Neural cell (in vitro differentiated cells): Measurements from ENCODE around the gene ZSCAN21. TPM values are rescaled to one million over a fixed set of nuclear protein-coding genes. Genes with fewer than 3 reads are reported as not detected.

Source experiments
- H2AFZ ChIP-seq: fragments of 200-600, 300-800 bp; sonication (generic), shearing (Covaris generic); 2 replicates; pipeline ENCODE4 v1.6.0; 2014; ENCODE audit warnings: low read depth, mild to moderate bottlenecking, antibody characterized with exemption, low read length, moderate library complexity
- H3F3A ChIP-seq: fragments of 200-600 bp; shearing (Covaris generic); 2 replicates; pipeline ENCODE4 v1.6.1; 2016; ENCODE audit warnings: mild to moderate bottlenecking, moderate library complexity, mixed read lengths, antibody characterized with exemption, low read length; ENCODE audit not compliant: insufficient read depth, poor library complexity, severe bottlenecking
- H3K27ac ChIP-seq: fragments of 200-600, 300-800 bp; sonication (generic), shearing (Covaris generic); 2 replicates; pipeline ENCODE4 v1.5.1; 2014; ENCODE audit warnings: mild to moderate bottlenecking, low read length, moderate library complexity
- H3K27me3 ChIP-seq: fragments of 300-800, 200-600 bp; sonication (generic), shearing (Covaris generic); 2 replicates; pipeline ENCODE4 v1.6.0; 2014; ENCODE audit warnings: mild to moderate bottlenecking, low read depth, low read length, moderate library complexity; ENCODE audit not compliant: insufficient read depth
- H3K36me3 ChIP-seq: fragments of 300-800, 200-600 bp; sonication (generic), shearing (Covaris generic); 2 replicates; pipeline ENCODE4 v1.5.1; 2014; ENCODE audit warnings: mild to moderate bottlenecking, antibody characterized with exemption, low read length, moderate library complexity; ENCODE audit not compliant: insufficient read depth
- H3K4me2 ChIP-seq: fragments of 300-800, 200-600 bp; sonication (generic), shearing (Covaris generic); 2 replicates; pipeline ENCODE4 v1.6.0; 2014; ENCODE audit warnings: mild to moderate bottlenecking, low read length
- H3K4me3 ChIP-seq: fragments of 300-800, 200-600 bp; sonication (generic), shearing (Covaris generic); 2 replicates; pipeline ENCODE4 v1.5.1; 2014; ENCODE audit warnings: mild to moderate bottlenecking, low read length, moderate library complexity
- H3K79me2 ChIP-seq: fragments of 200-600 bp; shearing (Covaris generic); replicated peaks from 2 replicates; pipeline ENCODE4 v1.6.0; 2014; ENCODE audit warnings: mild to moderate bottlenecking, low read length, moderate library complexity; ENCODE audit not compliant: insufficient read depth
- H3K9ac ChIP-seq: fragments of 300-800, 200-600 bp; sonication (generic), shearing (Covaris generic); 2 replicates; pipeline ENCODE4 v1.6.1; 2016; ENCODE audit warnings: mild to moderate bottlenecking, low read length, mixed read lengths
- H3K9me2 ChIP-seq: fragments of 200-600 bp; shearing (Covaris generic); 2 replicates; pipeline ENCODE4 v1.6.1; 2016; ENCODE audit warnings: mild to moderate bottlenecking, low read length, mixed read lengths; ENCODE audit not compliant: insufficient read depth
- H3K9me3 ChIP-seq: fragments of 200-600, 300-800 bp; sonication (generic), shearing (Covaris generic); 2 replicates; pipeline ENCODE4 v1.6.1; 2016; ENCODE audit warnings: mild to moderate bottlenecking, mixed run types, low read length, moderate library complexity, mixed read lengths
- H4K20me1 ChIP-seq: fragments of 200-600 bp; shearing (Covaris generic); 2 replicates; pipeline ENCODE4 v1.6.1; 2016; ENCODE audit warnings: mild to moderate bottlenecking, mixed run types; ENCODE audit not compliant: insufficient read depth
- EP300 ChIP-seq: fragments of 450-650 bp; conservative IDR thresholded peaks from 2 replicates; pipeline ENCODE4 v1.6.1; 2014; ENCODE audit warnings: antibody characterized with exemption, mild to moderate bottlenecking, moderate library complexity; ENCODE audit not compliant: poor library complexity, severe bottlenecking
- EZH2 ChIP-seq: fragments of 200-600, 300-800 bp; shearing (Covaris generic), sonication (generic); IDR thresholded peaks from 2 replicates; pipeline ENCODE4 v1.6.1; 2014; ENCODE audit warnings: antibody characterized with exemption, low read length, borderline replicate concordance, mild to moderate bottlenecking; ENCODE audit not compliant: insufficient read depth, poor library complexity, severe bottlenecking
- MXI1 ChIP-seq: fragments of 450-650 bp; conservative IDR thresholded peaks from 2 replicates; pipeline ENCODE4 v1.6.1; 2014; ENCODE audit warnings: antibody characterized with exemption, mild to moderate bottlenecking; ENCODE audit not compliant: poor library complexity, severe bottlenecking
- POLR2AphosphoS5 ChIP-seq: IDR thresholded peaks from 2 replicates; pipeline ENCODE4 v1.6.1; 2012
- RAD21 ChIP-seq: fragments of 450-650 bp; conservative IDR thresholded peaks from 2 replicates; pipeline ENCODE4 v1.6.1; 2014; ENCODE audit warnings: antibody characterized with exemption, mild to moderate bottlenecking, moderate library complexity
- SMC3 ChIP-seq: fragments of 450-650 bp; conservative IDR thresholded peaks from 2 replicates; pipeline ENCODE4 v1.6.1; 2014; ENCODE audit warnings: antibody characterized with exemption, mild to moderate bottlenecking, moderate library complexity; ENCODE audit not compliant: poor library complexity
- TAF1 ChIP-seq: IDR thresholded peaks from 2 replicates; pipeline ENCODE4 v1.6.1; 2012; ENCODE audit warnings: low read depth
- polyA plus RNA-seq: library from polyadenylated mRNA; depleted of rRNA; stranded (reverse); fragments of >200 nt; gene quantifications from 2 replicates; pipeline ENCODE4 v1.2.3, GENCODE V29; 2014
- TF ChIP-seq, protein P1 (sequence below): IDR thresholded peaks from 2 replicates; pipeline ENCODE4 v1.6.1; 2012; ENCODE audit warnings: borderline replicate concordance
- TF ChIP-seq, protein P2 (sequence below): fragments of 450-650 bp; IDR thresholded peaks from 2 replicates; pipeline ENCODE4 v1.5.1; 2014; ENCODE audit warnings: antibody characterized with exemption, mild to moderate bottlenecking, moderate library complexity; ENCODE audit not compliant: poor library complexity, severe bottlenecking

ZSCAN21 gene
- polyA plus RNA-seq, 1 donor from 2014 or later, result 27.6 TPM

- Histone ChIP-seq H3K9me3 (no peaks in the 10 kb centered on the region), H3F3A (no peaks in the 10 kb centered on the region), H3K9ac (no peak overlapping the region), H3K79me2 (no peaks in the 10 kb centered on the region), H4K20me1 (no peaks in the 10 kb centered on the region), H3K9me2 (no peaks in the 10 kb centered on the region), H3K4me3 (no peak overlapping the region), H3K4me2 (no peak overlapping the region), H3K27me3 (no peaks in the 10 kb centered on the region), H3K36me3 (peaks cover 9% of the 10 kb centered on the region), H3K27ac (no peak overlapping the region), H2AFZ (no peak overlapping the region)
- TF ChIP-seq RAD21 (no peak), POLR2AphosphoS5 (peak; percentile 3)
Observed at GRCh38 chr7:100061518-100062193, 12.1 kb downstream of the ZSCAN21 start.

DNA sequence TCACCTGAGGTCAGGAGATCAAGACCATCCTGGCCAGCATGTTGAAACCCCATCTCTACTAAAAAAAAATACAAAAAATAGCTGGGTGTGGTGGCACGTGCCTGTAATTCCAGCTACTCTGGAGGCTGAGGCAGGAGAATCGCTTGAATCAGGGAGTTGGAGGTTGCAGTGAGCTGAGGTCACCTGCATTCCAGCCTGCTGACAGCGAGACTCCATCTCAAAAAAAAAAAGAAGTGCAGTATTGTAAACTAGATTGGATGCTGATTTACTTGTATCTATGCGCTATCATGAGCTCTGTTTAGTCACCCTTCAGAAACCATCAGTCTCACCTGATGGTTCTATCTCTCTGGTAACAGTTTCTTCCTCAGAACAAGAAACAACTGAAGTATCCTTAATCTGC is 13.8 kb downstream of the ZSCAN21 start:
- Histone ChIP-seq H3K36me3 (peaks cover under 1% of the 10 kb centered on the region), H3K4me3 (no peak overlapping the region), H3F3A (no peaks in the 10 kb centered on the region), H3K27ac (no peak overlapping the region), H3K4me2 (no peak overlapping the region), H3K9ac (no peak overlapping the region), H3K9me3 (no peaks in the 10 kb centered on the region), H4K20me1 (no peaks in the 10 kb centered on the region), H3K9me2 (no peaks in the 10 kb centered on the region), H2AFZ (no peak overlapping the region), H3K79me2 (no peaks in the 10 kb centered on the region), H3K27me3 (no peaks in the 10 kb centered on the region)
- TF ChIP-seq RAD21, result no peak
- no peak for TF ChIP-seq EZH2
- TF ChIP-seq MXI1, result no peak
- no peak for TF ChIP-seq EP300
- TF ChIP-seq, protein P1, sequence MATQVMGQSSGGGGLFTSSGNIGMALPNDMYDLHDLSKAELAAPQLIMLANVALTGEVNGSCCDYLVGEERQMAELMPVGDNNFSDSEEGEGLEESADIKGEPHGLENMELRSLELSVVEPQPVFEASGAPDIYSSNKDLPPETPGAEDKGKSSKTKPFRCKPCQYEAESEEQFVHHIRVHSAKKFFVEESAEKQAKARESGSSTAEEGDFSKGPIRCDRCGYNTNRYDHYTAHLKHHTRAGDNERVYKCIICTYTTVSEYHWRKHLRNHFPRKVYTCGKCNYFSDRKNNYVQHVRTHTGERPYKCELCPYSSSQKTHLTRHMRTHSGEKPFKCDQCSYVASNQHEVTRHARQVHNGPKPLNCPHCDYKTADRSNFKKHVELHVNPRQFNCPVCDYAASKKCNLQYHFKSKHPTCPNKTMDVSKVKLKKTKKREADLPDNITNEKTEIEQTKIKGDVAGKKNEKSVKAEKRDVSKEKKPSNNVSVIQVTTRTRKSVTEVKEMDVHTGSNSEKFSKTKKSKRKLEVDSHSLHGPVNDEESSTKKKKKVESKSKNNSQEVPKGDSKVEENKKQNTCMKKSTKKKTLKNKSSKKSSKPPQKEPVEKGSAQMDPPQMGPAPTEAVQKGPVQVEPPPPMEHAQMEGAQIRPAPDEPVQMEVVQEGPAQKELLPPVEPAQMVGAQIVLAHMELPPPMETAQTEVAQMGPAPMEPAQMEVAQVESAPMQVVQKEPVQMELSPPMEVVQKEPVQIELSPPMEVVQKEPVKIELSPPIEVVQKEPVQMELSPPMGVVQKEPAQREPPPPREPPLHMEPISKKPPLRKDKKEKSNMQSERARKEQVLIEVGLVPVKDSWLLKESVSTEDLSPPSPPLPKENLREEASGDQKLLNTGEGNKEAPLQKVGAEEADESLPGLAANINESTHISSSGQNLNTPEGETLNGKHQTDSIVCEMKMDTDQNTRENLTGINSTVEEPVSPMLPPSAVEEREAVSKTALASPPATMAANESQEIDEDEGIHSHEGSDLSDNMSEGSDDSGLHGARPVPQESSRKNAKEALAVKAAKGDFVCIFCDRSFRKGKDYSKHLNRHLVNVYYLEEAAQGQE, result no peak
- no peak for TF ChIP-seq POLR2AphosphoS5
- TF ChIP-seq, protein P2, sequence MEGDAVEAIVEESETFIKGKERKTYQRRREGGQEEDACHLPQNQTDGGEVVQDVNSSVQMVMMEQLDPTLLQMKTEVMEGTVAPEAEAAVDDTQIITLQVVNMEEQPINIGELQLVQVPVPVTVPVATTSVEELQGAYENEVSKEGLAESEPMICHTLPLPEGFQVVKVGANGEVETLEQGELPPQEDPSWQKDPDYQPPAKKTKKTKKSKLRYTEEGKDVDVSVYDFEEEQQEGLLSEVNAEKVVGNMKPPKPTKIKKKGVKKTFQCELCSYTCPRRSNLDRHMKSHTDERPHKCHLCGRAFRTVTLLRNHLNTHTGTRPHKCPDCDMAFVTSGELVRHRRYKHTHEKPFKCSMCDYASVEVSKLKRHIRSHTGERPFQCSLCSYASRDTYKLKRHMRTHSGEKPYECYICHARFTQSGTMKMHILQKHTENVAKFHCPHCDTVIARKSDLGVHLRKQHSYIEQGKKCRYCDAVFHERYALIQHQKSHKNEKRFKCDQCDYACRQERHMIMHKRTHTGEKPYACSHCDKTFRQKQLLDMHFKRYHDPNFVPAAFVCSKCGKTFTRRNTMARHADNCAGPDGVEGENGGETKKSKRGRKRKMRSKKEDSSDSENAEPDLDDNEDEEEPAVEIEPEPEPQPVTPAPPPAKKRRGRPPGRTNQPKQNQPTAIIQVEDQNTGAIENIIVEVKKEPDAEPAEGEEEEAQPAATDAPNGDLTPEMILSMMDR, result no peak
- no peak for TF ChIP-seq TAF1
- no peak for TF ChIP-seq SMC3
